Peyer's patch (tissue), 4 donors: Measurements from ENCODE around the gene GPX3.

Experiments
- POLR2A ChIP-seq, 2 donors: fragments of 450-650 bp; IDR thresholded peaks; one replicate each; pipeline ENCODE4 v1.5.1; 2017; ENCODE audit warnings: antibody characterized with exemption in 2 of 2, mild to moderate bottlenecking in 2 of 2, moderate library complexity in 2 of 2
- TF ChIP-seq, protein P1 (sequence below), 6 experiments: fragments of 450-650 bp in 4 of 6; fragments of 200-600 bp in 2 of 6; sonication (generic) in 1 of 6; IDR thresholded peaks; one replicate each; pipeline ENCODE4 v1.5.1; 2017 to 2019; ENCODE audit warnings: antibody characterized with exemption in 6 of 6, mild to moderate bottlenecking in 3 of 6, moderate library complexity in 1 of 6

- TF ChIP-seq, protein P1, sequence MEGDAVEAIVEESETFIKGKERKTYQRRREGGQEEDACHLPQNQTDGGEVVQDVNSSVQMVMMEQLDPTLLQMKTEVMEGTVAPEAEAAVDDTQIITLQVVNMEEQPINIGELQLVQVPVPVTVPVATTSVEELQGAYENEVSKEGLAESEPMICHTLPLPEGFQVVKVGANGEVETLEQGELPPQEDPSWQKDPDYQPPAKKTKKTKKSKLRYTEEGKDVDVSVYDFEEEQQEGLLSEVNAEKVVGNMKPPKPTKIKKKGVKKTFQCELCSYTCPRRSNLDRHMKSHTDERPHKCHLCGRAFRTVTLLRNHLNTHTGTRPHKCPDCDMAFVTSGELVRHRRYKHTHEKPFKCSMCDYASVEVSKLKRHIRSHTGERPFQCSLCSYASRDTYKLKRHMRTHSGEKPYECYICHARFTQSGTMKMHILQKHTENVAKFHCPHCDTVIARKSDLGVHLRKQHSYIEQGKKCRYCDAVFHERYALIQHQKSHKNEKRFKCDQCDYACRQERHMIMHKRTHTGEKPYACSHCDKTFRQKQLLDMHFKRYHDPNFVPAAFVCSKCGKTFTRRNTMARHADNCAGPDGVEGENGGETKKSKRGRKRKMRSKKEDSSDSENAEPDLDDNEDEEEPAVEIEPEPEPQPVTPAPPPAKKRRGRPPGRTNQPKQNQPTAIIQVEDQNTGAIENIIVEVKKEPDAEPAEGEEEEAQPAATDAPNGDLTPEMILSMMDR (IDR thresholded peaks at IDR 0.05): no peak
- TF ChIP-seq POLR2A (IDR thresholded peaks at IDR 0.05): no peak
Measured at GRCh38 chr5:151071848-151072629, 51.6 kb downstream of the GPX3 start.
